Gastroesophageal sphincter (tissue), 4 donors: ENCODE measurements around the gene MBNL1. TPM values are rescaled to one million over a fixed set of nuclear protein-coding genes. Genes with fewer than 3 reads are reported as not detected.

Experiments
- ATAC-seq: fragments of 150-250 bp; one replicate; pipeline ENCODE4 v1.9.1; 2016; ENCODE audit warnings: mild to moderate bottlenecking, moderate library complexity
- H3K27ac ChIP-seq, 4 donors: fragments of 200-600 bp; sonication (generic) in 3 of 4; 1 replicate in 3 of 4; 2 replicates in 1 of 4; pipeline ENCODE4 v1.5.1; 2016 to 2019
- H3K27me3 ChIP-seq: fragments of 200-600 bp; sonication (generic); one replicate; pipeline ENCODE4 v1.5.1; 2019
- H3K36me3 ChIP-seq, 2 donors: fragments of 200-600 bp; sonication (generic); one replicate each; pipeline ENCODE4 v1.5.1; 2019; ENCODE audit warnings: control low read depth in 1 of 2
- H3K4me1 ChIP-seq, 3 donors: fragments of 200-600 bp; sonication (generic); 1 replicate in 2 of 3; 2 replicates in 1 of 3; pipeline ENCODE4 v1.5.1; 2016 to 2019; ENCODE audit warnings: control low read depth in 2 of 3
- H3K4me3 ChIP-seq, 2 donors: fragments of 200-600 bp; sonication (generic); one replicate each; pipeline ENCODE4 v1.5.1; 2019; ENCODE audit warnings: mild to moderate bottlenecking in 1 of 2, moderate library complexity in 1 of 2
- H3K9me3 ChIP-seq, 3 donors: fragments of 200-600 bp; sonication (generic); one replicate each; pipeline ENCODE4 v1.5.1; 2017 to 2019; ENCODE audit warnings: control low read depth in 2 of 3
- EP300 ChIP-seq: sonication (generic); formaldehyde crosslinking; IDR thresholded peaks from one replicate; pipeline ENCODE4 v1.6.1; 2017; ENCODE audit warnings: antibody characterized with exemption, mild to moderate bottlenecking
- POLR2A ChIP-seq, 2 donors: fragments of 450-650 bp; IDR thresholded peaks; one replicate each; pipeline ENCODE4 v1.6.1; 2017; ENCODE audit warnings: antibody characterized with exemption in 2 of 2, mild to moderate bottlenecking in 2 of 2, moderate library complexity in 1 of 2
- POLR2AphosphoS5 ChIP-seq: sonication (generic); formaldehyde crosslinking; IDR thresholded peaks from one replicate; pipeline ENCODE4 v1.6.1; 2017; ENCODE audit warnings: antibody characterized with exemption
- WGBS, 2 donors: methylation state at CpG; one replicate each; pipeline ENCODE4 v1.1.5; 2018; ENCODE audit warnings: low coverage in 1 of 2; 5-methylcytosine and 5-hydroxymethylcytosine counted together
- total RNA-seq, 4 donors: library from RNA; depleted of rRNA; stranded (reverse); fragments of >200 nt; gene quantifications; one replicate each; pipeline ENCODE4 v1.1.0, GENCODE V29; 2016
- TF ChIP-seq, protein P1 (sequence below), 4 experiments: fragments of 200-600 bp in 2 of 4; fragments of 450-650 bp in 2 of 4; sonication (generic) in 1 of 4; IDR thresholded peaks; one replicate each; pipeline ENCODE4 v1.5.1; 2017 to 2019; ENCODE audit warnings: antibody characterized with exemption in 4 of 4, mild to moderate bottlenecking in 2 of 4, moderate library complexity in 2 of 4

MBNL1 gene
- total RNA-seq, 4 donors from 2014 or later: 623 to 745 (median 684) TPM

- ATAC-seq: no peak
Observed at GRCh38 chr3:152496716-152497115, 228.0 kb downstream of the MBNL1 start.

DNA sequence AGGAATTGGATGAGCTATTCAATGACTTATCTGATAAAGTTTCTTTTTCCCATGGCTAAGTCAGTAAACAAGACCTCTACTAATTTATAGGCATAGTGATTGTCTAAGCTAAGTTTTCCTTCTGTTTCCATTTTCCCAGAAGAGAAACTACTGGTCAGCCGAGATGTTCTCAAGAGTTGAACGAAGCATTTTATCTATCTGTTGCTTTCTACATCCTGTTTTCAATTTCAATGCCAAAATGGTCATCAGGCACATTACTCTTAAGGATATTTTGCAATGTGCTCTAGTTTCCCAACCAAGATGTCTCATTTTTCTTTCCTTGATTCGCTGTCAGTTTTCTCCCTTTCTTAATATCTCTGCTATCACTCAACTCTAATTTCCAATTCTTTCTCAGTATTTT lies 228.7 kb downstream of the MBNL1 start:
- H3K27me3 ChIP-seq: no peaks in the 10 kb centered on the region
- peaks cover 0 to 5% (median 0%) of the 10 kb centered on the region in 3 donors for H3K4me1 ChIP-seq
- H3K9me3 ChIP-seq: peaks cover 0 to 6% (median 0%) of the 10 kb centered on the region in 3 donors
- 24 to 49% methylated on average over 3 of the region's 3 CpGs for WGBS, 2 donors
- peak overlapping the region in 3 of 4 donors; percentile 13 to 65 (median 50) for H3K27ac ChIP-seq
- H3K36me3 ChIP-seq: no peaks in the 10 kb centered on the region
- TF ChIP-seq, protein P1, sequence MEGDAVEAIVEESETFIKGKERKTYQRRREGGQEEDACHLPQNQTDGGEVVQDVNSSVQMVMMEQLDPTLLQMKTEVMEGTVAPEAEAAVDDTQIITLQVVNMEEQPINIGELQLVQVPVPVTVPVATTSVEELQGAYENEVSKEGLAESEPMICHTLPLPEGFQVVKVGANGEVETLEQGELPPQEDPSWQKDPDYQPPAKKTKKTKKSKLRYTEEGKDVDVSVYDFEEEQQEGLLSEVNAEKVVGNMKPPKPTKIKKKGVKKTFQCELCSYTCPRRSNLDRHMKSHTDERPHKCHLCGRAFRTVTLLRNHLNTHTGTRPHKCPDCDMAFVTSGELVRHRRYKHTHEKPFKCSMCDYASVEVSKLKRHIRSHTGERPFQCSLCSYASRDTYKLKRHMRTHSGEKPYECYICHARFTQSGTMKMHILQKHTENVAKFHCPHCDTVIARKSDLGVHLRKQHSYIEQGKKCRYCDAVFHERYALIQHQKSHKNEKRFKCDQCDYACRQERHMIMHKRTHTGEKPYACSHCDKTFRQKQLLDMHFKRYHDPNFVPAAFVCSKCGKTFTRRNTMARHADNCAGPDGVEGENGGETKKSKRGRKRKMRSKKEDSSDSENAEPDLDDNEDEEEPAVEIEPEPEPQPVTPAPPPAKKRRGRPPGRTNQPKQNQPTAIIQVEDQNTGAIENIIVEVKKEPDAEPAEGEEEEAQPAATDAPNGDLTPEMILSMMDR (IDR thresholded peaks at IDR 0.05): no peak
- H3K4me3 ChIP-seq: no peak overlapping the region
- ATAC-seq: peak; percentile 62

More at GRCh38 chr3:152496716-152497115, 228.0 kb downstream of the MBNL1 start:
- Histone ChIP-seq H3K36me3 (no peaks in the 10 kb centered on the region), H3K27ac (peak overlapping the region in 3 of 4 donors; percentile 13 to 65 (median 50)), H3K9me3 (peaks cover 0 to 6% (median 0%) of the 10 kb centered on the region in 3 donors), H3K27me3 (no peaks in the 10 kb centered on the region), H3K4me1 (peaks cover 0 to 5% (median 0%) of the 10 kb centered on the region in 3 donors), H3K4me3 (no peak overlapping the region)
- TF ChIP-seq, protein P1 (IDR thresholded peaks at IDR 0.05): no peak
- TF ChIP-seq POLR2AphosphoS5: no peak
- no peak for TF ChIP-seq EP300
- TF ChIP-seq POLR2A (IDR thresholded peaks at IDR 0.05): no peak
- WGBS, 2 donors: 43 to 50% methylated on average over 1 of the region's 1 CpG

DNA sequence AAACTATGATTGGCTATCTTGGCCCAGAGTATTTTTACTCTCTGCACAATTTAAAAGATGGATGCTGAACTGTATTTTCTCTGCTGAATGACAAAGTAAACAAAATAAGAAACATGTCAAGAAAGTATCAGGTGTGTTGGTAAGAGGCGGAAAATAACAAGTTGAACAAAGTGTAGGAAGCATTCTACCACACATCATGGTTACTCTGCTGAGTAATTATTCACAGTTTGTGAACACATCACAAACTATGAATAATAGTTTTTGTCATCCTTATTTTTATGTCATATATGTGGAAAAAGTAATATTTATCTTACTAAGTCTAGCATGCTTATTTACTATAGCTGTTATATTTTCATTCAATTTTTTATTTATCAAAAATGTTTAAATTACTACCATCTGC lies 229.2 kb downstream of the MBNL1 start:
- Histone ChIP-seq H3K27ac (peak overlapping the region in 1 of 4 donors; percentile 65), H3K9me3 (peaks cover 0 to 6% (median 0%) of the 10 kb centered on the region in 3 donors), H3K27me3 (no peaks in the 10 kb centered on the region), H3K4me1 (peaks cover 0 to 5% (median 0%) of the 10 kb centered on the region in 3 donors), H3K4me3 (no peak overlapping the region), H3K36me3 (no peaks in the 10 kb centered on the region)
- 87 to 100% methylated on average over 1 of the region's 1 CpG for WGBS, 2 donors
- TF ChIP-seq, protein P1 (IDR thresholded peaks at IDR 0.05): no peak
- TF ChIP-seq POLR2A (IDR thresholded peaks at IDR 0.05) (no peak), POLR2AphosphoS5 (no peak), EP300 (no peak)
- no peak for ATAC-seq

DNA sequence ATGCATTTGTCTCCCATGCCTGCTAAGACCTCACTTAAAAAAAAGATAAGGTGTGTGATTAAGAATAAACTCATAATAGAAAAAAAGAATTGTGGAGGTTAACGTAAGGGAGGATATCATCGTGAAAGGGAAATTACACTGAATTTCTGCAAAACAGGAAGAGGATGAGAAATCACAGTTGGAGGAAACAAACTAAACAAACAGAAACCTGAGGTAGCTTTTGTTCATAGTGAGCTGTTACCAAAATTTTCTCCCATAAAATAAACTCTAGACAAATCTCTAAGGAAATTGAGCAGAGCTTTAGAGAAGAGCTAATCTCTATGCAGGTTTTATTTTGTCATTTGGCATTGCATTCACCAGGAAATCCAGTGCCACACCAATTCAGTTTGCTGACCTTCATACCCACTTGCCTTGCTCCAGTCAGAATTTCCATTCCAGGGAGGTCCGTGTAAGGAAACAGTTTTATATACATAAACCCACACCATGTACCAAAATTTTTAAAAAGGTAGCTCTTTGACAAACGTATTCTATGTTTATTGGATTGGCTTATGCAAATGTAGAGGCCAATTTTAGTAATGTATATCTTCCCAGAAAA lies 231.2 kb downstream of the MBNL1 start:
- no peak for TF ChIP-seq EP300
- no peak for TF ChIP-seq POLR2A (IDR thresholded peaks at IDR 0.05)
- TF ChIP-seq, protein P1 (IDR thresholded peaks at IDR 0.05): no peak
- TF ChIP-seq POLR2AphosphoS5: no peak
- ATAC-seq: no peak
- Histone ChIP-seq H3K36me3 (no peaks in the 10 kb centered on the region), H3K27ac (no peak overlapping the region), H3K4me3 (no peak overlapping the region), H3K9me3 (peaks cover 0 to 11% (median 0%) of the 10 kb centered on the region in 3 donors), H3K4me1 (peaks cover 0 to 5% (median 0%) of the 10 kb centered on the region in 3 donors), H3K27me3 (no peaks in the 10 kb centered on the region)
- WGBS, 2 donors: 53 to 54% methylated on average over 4 of the region's 4 CpGs

DNA sequence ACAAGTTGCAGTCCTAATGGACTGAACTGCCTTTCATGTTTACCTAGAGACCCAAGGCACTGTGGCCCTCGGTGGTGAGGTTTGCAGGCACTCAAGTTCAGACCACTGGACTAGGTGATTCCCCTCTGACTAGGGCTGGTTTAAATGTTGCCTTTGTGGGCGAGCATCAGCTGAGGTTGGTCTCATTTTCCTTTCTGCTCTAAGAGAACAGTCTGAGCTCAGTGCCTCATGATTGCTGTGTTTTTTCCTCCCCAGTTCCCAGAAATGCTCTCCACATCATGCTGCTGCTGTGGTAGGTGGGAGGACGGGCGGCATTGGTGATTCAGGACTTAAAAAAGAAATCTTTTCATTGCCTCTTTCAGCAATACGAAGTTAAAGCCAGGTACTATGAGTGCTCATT lies 237.2 kb downstream of the MBNL1 start:
- no peaks in the 10 kb centered on the region for H3K27me3 ChIP-seq
- no peak overlapping the region for H3K27ac ChIP-seq
- TF ChIP-seq POLR2A (IDR thresholded peaks at IDR 0.05) (no peak), POLR2AphosphoS5 (no peak), EP300 (no peak)
- TF ChIP-seq, protein P1 (IDR thresholded peaks at IDR 0.05): no peak
- ATAC-seq: no peak
- H3K9me3 ChIP-seq: peaks cover 0 to 5% (median 0%) of the 10 kb centered on the region in 3 donors
- H3K4me1 ChIP-seq: no peaks in the 10 kb centered on the region
- no peaks in the 10 kb centered on the region for H3K36me3 ChIP-seq
- WGBS, 2 donors: 90 to 96% methylated on average over 3 to 5 of the region's 5 CpGs
- no peak overlapping the region for H3K4me3 ChIP-seq
